ENCODE measurements around the gene MDN1.
"Not testable (repeated sequence)": the region's sequence is repeated elsewhere in the genome, so short reads cannot be mapped to it uniquely, and the experiment has no call there.

MDN1 gene

DNA sequence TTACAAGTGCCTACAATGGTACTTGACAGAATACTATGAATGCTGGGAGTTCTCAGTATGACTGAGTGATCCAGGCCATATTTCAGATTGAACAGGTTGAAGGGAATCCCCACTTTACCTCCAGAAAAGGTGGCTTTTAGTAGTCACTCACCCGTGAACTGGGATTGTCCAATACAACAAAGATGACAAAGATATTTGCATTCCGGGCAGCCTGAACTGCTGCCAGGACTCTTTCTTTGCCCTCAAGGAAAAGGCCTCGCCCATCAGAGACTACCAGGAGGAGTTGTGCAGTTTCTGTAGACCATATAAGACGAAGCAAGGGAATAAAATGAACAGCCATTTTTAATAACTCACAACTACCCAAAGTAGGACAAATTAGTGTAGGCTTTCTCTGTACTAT is 174.7 kb downstream of the MDN1 start:
- DNase-seq (ENCODE audit: low read depth), result no peak

DNA sequence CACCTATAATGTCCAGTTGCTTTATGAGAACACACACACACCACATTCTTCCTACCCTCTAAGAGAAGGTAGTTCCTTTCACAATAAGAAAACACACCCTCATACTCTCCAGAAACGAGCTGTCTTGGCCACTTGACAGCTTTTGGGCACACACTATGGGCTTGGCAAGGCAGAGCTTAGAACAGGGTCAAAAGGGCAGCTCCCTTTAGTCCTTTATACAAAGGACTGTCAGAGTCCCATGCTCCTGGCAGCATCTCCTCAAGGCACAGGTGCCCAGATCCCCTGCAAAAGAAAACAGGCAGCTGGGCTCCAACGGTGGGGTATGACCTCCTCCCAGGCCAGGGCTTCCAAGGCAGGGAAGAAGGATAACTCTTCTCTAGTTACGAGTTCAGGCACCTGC is 176.2 kb downstream of the MDN1 start:
- no peak for DNase-seq (ENCODE audit: low read depth)

DNA sequence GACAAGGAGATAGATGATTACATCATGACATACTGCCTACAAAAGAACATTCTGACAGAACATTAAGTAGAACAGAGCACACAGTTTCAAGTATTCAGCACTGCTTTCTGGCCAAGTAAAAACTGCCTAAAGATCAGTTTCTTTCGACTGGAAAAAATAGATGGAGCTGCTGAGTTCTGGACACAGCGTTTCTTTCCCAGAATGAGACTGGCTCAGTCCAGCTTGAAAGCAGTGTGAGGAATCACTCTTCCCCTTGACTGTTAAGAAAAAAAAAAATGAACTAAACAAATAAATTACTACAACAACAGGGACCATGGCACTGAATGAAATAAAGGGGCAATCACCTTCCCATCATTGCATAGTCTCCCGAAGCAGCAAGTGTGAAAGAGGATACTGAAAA is 176.6 kb downstream of the MDN1 start:
- DNase-seq (ENCODE audit: low read depth), result no peak

DNA sequence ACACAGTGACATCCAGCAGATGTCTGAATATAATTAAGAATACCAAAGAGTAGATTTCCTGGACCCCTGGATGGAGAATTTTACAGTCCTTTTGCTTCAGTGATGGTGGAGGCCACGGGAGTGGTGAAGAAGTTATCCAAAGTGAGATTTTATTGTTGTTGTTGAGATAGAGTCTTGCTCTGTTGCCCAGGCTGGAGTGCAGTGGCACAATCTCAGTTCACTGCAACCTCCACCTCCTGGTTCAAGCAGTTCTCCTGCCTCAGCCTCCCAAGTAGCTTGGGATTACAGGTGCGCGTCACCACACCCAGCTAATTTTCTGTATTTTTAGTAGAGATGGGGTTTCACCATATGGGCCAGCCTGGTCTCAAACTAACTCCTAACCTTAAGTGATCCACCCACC is 178.0 kb downstream of the MDN1 start:
- not testable (repeated sequence) for DNase-seq (ENCODE audit: low read depth)

- no peak for DNase-seq (ENCODE audit: low read depth)
Observed at GRCh38 chr6:89640804-89641203, 178.8 kb downstream of the MDN1 start.

GRCh38 chr6:89638320-89639195 is 181.0 kb downstream of the MDN1 start, which contains the start of gene LYRM2:
LYRM2 (minus strand) TSS chr6:89638747; CDS start chr6:89638716, 31 bp downstream.
- peak; percentile 91 for DNase-seq (ENCODE audit: low read depth)

DNA sequence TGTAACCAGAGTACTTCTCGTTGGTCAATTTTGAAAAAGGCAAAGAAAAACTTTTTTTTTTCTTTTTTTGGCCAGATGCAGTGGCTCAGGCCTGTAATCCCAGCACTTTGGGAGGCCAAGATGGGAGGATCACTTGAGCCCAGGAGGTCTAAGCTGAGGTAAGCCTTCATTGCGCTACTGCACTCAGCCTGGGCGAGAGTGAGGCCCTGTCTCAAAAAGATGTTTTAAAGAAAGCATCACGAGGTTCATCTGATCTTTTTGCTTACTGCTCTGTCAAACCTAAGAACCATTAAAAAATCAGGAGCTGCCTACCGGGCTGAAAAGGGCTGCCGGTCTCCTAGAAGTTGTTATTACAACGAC is 181.7 kb downstream of the MDN1 start:
- DNase-seq (ENCODE audit: low read depth), result peak; percentile 3

- DNase-seq (ENCODE audit: low read depth), result not testable (repeated sequence)
Observed at GRCh38 chr6:89636412-89636811, 183.2 kb downstream of the MDN1 start.

DNA sequence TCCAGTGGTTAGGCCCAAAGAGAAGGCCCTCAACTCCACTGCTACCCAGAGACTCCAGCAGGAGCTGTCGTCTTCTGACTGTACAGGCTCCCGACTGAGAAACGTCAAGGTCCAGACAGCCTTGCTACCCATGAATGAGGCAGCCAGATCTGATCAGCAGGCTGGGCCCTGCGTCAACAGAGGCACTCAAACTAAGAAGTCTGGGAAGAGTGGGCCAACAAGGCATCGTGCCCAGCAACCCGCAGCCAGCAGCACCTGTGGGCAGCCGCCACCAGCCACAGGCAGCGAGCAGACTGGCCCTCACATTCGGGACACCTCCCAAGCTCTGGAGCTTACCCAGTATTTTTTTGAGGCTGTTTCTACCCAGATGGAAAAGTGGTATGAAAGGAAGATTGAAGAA is 189.1 kb downstream of the MDN1 start:
- no peak for DNase-seq (ENCODE audit: low read depth)

DNA sequence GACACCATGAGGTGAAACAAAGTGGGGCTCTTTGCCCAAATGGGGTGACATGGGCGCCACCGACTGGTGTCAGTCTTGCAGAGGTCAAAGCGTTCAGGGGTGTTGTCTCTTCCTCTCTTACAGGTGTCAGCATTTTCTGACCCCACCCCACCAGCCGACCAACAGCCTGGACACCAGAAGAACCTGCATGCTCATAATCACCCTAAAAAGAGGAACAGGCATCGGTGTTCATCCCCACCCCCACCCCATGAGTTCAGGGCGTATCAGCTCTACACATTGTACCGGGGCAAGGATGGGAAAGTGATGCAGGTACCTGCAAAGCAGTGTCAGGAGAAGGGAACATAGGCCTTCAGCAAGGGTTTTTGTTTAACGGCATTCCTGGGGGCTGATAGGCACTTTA is 195.8 kb downstream of the MDN1 start:
- DNase-seq (ENCODE audit: low read depth), result no peak

- DNase-seq (ENCODE audit: low read depth), result no peak
Observed at GRCh38 chr6:89619567-89619966, 200.0 kb downstream of the MDN1 start.

DNA sequence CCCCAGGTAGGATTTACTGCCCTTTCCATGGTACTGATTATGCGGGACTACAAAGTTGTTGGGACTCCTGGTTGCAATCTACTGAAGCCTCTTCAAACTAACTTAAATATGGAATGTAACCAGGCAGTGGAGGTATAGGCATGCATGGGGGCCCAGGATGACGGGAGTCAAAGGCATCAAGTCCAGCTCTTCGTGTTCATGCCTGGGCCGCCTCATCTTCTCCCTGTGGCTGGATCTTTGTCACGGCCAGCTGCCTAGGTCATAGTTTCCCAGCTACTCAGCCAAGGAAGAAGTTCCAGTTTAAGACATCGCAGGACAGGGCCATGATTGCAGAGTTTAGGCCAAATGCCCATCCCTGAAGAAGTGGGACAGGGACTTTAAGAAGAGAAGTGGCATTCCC is 201.6 kb downstream of the MDN1 start:
- no peak for DNase-seq (ENCODE audit: low read depth)

DNA sequence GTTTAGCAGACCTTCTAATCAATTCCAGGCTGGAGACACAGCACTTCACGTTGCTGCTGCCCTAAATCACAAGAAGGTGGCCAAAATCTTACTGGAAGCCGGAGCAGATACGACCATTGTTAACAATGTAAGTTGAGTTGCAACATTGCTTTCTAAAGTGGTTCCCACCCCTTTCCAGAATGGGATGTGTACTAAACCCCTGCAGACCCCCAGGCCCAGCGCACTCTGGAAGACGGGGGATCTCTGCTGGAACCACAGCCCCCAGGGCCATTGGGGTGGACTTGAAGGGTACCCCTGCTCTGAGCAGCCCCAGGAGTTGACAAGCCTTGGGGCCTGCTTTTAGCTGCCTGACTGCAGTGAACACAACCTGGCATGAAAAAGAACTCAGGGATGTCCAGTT is 203.1 kb downstream of the MDN1 start:
- no peak for DNase-seq (ENCODE audit: low read depth)

DNA sequence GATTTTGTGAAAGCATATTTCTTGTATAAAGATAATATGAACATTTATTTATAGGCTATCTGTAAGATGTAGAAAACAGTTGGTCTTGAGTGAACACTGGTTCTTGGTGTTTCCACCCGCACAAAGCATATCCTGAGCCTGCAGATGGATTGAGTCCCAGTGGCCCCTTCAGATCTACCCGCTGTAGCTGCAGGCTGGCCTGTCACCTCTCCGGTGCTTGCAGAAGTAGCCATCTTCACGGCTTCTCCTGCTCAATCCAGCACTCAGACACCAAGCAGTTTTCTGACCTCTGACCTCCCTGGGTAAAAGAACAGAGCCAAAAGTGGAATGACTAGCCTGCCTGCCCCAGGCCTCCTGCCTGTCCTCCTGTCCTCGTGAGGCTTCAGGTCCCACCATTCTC is 203.7 kb downstream of the MDN1 start:
- no peak for DNase-seq (ENCODE audit: low read depth)

DNA sequence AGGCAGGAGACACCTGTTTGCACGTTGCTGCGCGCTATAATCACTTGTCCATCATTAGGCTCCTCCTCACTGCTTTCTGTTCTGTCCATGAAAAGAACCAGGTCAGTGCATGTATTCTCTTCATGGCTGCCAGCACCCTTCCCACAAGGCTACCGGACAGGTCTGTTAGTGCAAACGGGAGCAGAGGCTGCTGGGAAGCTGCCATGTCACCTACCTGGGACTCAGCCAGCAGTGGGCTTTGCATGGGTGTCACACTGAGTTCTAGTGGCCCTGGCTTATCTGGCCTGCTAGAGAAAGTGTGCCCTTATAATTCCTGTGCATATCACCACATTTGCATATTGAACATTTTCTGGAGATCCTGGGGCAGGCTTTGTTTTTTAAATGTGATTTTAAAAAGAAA is 205.8 kb downstream of the MDN1 start:
- no peak for DNase-seq (ENCODE audit: low read depth)

DNA sequence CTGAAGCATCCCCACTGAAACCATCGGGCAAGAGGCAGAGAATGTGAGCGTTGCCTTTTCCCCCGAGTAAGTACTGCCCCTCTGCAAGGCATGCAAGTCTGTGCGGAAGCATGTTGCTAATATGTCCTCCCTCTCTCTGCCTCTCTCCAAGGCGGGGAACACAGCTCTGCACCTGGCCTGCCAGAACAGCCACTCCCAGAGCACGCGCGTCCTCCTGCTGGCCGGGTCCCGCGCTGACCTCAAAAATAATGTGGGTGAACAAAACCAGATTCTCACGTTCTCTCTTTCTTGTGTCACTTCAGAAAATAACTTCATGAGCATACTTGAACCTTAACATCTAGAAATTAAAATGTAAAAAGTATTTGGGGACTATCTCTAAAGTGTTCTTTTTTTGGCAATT is 207.5 kb downstream of the MDN1 start:
- no peak for DNase-seq (ENCODE audit: low read depth)

GRCh38 chr6:89611666-89612065 is 207.9 kb downstream of the MDN1 start:
- peak; percentile 27 for DNase-seq (ENCODE audit: low read depth)

DNA sequence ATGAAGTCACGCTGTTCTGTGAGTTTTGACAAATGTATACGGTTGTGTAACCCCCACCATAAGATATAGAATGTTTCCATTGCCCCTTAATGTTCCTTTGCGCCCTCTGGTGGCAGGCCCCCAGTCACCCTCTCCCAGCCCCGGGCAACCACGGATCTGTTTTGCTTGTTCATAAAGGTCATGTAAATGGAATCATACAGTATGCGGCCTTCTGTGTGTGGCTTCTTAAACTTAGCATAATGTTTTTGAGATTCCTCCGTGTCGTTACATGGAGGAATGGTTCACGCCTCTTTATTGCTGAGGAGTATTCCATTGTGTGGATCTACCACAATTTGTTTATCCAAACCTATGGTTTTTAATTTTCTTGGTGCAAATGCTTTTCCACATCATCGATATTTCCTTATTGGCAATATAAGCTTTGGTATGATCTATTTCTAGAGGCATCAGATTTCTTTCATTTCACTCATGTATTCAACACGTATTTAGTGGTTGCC is 209.4 kb downstream of the MDN1 start:
- peak; percentile 12 for DNase-seq (ENCODE audit: low read depth)

GRCh38 chr6:89605861-89606260 is 213.7 kb downstream of the MDN1 start:
- DNase-seq (ENCODE audit: low read depth), result no peak

DNA sequence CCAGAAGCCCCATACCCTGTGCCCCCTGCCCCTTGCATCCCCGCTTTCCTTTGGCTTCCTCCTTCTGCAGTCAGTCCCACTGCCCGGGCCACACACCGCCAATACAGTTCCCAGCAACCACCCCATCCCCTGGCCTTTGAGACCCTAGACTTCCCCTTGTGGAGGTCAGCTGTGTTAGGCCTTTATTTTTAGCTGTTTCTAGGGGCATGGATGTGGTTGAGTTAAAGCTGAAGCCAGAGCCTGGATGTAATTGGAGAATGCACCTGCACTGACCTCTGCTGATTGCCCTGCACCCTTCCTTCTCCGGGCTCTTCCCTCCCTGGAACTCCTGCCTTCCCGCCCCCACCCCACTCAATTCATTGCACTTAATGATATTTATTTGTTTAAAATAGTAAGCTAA is 214.9 kb downstream of the MDN1 start:
- DNase-seq (ENCODE audit: low read depth), result no peak

- no peak for DNase-seq (ENCODE audit: low read depth)
Observed at GRCh38 chr6:89602166-89602565, 217.4 kb downstream of the MDN1 start.

DNA sequence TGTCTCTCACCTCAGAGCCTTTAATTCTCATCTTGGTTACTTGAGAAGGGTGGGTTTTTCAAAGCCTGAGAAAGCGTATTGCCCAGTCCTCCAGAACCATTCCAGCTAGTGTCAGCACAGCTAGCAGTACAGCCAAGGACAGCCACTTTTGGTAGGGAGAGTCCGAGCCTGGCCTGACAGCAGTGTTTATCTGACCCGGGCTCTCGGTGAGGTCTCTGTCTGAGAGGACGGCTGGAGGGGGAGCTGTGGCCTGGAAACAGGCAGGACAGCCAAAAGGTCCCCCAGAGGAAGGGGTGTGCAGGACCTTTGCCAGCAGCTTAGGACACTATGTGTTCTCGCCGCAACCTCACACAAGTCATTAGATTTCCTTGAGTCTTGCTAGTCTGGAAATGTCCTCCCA is 219.9 kb downstream of the MDN1 start:
- DNase-seq (ENCODE audit: low read depth), result no peak

GRCh38 chr6:89597988-89598387 is 221.6 kb downstream of the MDN1 start:
- DNase-seq (ENCODE audit: low read depth), result peak; percentile 53

- DNase-seq (ENCODE audit: low read depth), result no peak
Observed at GRCh38 chr6:89597372-89597771, 222.2 kb downstream of the MDN1 start.

Data from stromal cell of bone marrow (primary cell).